GM12878 (cell line): ENCODE results near the gene C19orf73. TPM values are rescaled to one million over a fixed set of nuclear protein-coding genes. Genes with fewer than 3 reads are reported as not detected.
A peak's percentile ranks its signal among the peaks of the same experiment; 100 is the strongest.

Source experiments
- ATAC-seq: fragments of 200-7000 bp; cut with Tn5 transposase; 3 replicates; pipeline ENCODE4 v1.9.1; 2020; ENCODE audit warnings: mild to moderate bottlenecking, moderate library complexity
- Bru-seq: library from RNA; stranded (reverse); fragments of 400-500 nt; gene quantifications from one replicate; lab custom pipeline; 2021; lab: Mats Ljungman, UMichigan
- BruChase-seq, 2 experiments: library from RNA; stranded (reverse); fragments of 400-500 nt; gene quantifications; one replicate each; lab custom pipeline; 2021; lab: Mats Ljungman, UMichigan
- BruUV-seq: library from RNA; stranded (reverse); fragments of 400-500 nt; replicated peaks from 2 replicates; lab custom pipeline; 2021; lab: Mats Ljungman, UMichigan
- CTCF ChIA-PET: fragments of 300-600 bp; sonication (Branson Sonifier 250); formaldehyde crosslinking; extraction: SDS; loops from one replicate; lab custom pipeline; 2021; ENCODE audit warnings: inconsistent platforms; lab: Yijun Ruan, JAX
- POLR2A ChIA-PET: fragments of 350-600 bp; formaldehyde crosslinking; extraction: SDS; loops from one replicate; lab custom pipeline; 2021; ENCODE audit warnings: inconsistent platforms; lab: Charles Lee
- RAD21 ChIA-PET: fragments of 300-600 bp; sonication (Branson Sonifier 250); formaldehyde crosslinking; loops from one replicate; lab custom pipeline; 2023; ENCODE audit warnings: antibody characterized with exemption; ENCODE audit not compliant: unreplicated experiment; lab: Charles Lee
- SMC1A ChIA-PET: fragments of 300-600 bp; sonication (Branson Sonifier 250); formaldehyde crosslinking; loops from one replicate; lab custom pipeline; 2023; ENCODE audit not compliant: unreplicated experiment, uncharacterized antibody; lab: Charles Lee
- DNase-seq: peaks from one replicate; pipeline ENCODE4 v3.0.0-alpha.2; 2011; ENCODE audit warnings: low read depth, low spot score
- FAIRE-seq: peaks from 3 replicates; lab custom pipeline; 2011; peaks lifted over from hg19 to GRCh38; lab: Jason Lieb, UNC
- H2AFZ ChIP-seq: 2 replicates; pipeline ENCODE4 v1.6.0; 2011; ENCODE audit warnings: low read depth, low read length, control low read depth; ENCODE audit not compliant: control insufficient read depth
- H3K27ac ChIP-seq: 2 replicates; pipeline ENCODE4 v1.5.1; 2011; ENCODE audit warnings: control low read depth; ENCODE audit not compliant: control insufficient read depth, insufficient read depth
- H3K27me3 ChIP-seq, 2 experiments: replicated peaks in 1 of 2; 2 replicates each; pipeline versions ENCODE4 v1.6.0 to v1.6.1; 2011; ENCODE audit warnings: low read length in 1 of 2; ENCODE audit not compliant: control insufficient read depth in 2 of 2, insufficient read depth in 2 of 2
- H3K36me3 ChIP-seq, 2 experiments: 2 replicates each; pipeline ENCODE4 v1.5.1; 2011; ENCODE audit warnings: low read length in 1 of 2; ENCODE audit not compliant: control insufficient read depth in 2 of 2, insufficient read depth in 2 of 2
- H3K4me1 ChIP-seq: 2 replicates; pipeline ENCODE4 v1.6.1; 2011; ENCODE audit warnings: mild to moderate bottlenecking, low read length, moderate library complexity, mixed read lengths; ENCODE audit not compliant: control insufficient read depth, insufficient read depth
- H3K4me2 ChIP-seq: 2 replicates; pipeline ENCODE4 v1.6.0; 2011; ENCODE audit warnings: control low read depth; ENCODE audit not compliant: control insufficient read depth, insufficient read depth
- H3K4me3 ChIP-seq: fragments of 200-600 bp; sonication (generic); 2 replicates; pipeline ENCODE4 v1.5.1; 2016
- H3K79me2 ChIP-seq: 2 replicates; pipeline ENCODE4 v1.6.0; 2011; ENCODE audit warnings: low read length; ENCODE audit not compliant: control insufficient read depth, insufficient read depth
- H3K9ac ChIP-seq: 2 replicates; pipeline ENCODE4 v1.8.0; 2011; ENCODE audit warnings: low read length, control low read depth, mixed read lengths; ENCODE audit not compliant: control insufficient read depth, insufficient read depth
- H3K9me3 ChIP-seq: replicated peaks from 3 replicates; pipeline ENCODE4 v1.5.1; 2011; ENCODE audit warnings: mild to moderate bottlenecking, low read length; ENCODE audit not compliant: control insufficient read depth, insufficient read depth
- H4K20me1 ChIP-seq: 2 replicates; pipeline ENCODE4 v1.6.0; 2011; ENCODE audit not compliant: control insufficient read depth, insufficient read depth
- BCL11A ChIP-seq: IDR thresholded peaks from 2 replicates; pipeline ENCODE4 v1.6.1; 2011; ENCODE audit warnings: low read depth, low read length
- FOXK2 ChIP-seq: fragments of 450-650 bp; IDR thresholded peaks from 2 replicates; pipeline ENCODE4 v1.6.1; 2017; ENCODE audit warnings: mild to moderate bottlenecking, moderate library complexity
- GATAD2B ChIP-seq: fragments of 450-650 bp; conservative IDR thresholded peaks from 2 replicates; pipeline ENCODE4 v1.6.1; 2017; ENCODE audit warnings: low read depth, mild to moderate bottlenecking, moderate library complexity
- JUND ChIP-seq: IDR thresholded peaks from 2 replicates; pipeline ENCODE4 v1.6.1; 2012; ENCODE audit warnings: low read depth, mild to moderate bottlenecking, low read length, improper control_type of control experiment, moderate library complexity
- KAT2A ChIP-seq: conservative IDR thresholded peaks from 2 replicates; pipeline ENCODE4 v1.6.1; 2011; ENCODE audit warnings: low read depth, low read length; ENCODE audit not compliant: control insufficient read depth
- SMAD5 ChIP-seq: IDR thresholded peaks from 2 replicates; pipeline ENCODE4 v1.6.1; 2016; ENCODE audit warnings: antibody characterized with exemption, low read depth
- SP1 ChIP-seq: IDR thresholded peaks from one replicate; pipeline ENCODE4 v1.6.1; 2011; ENCODE audit warnings: low read depth, low read length
- TCF3 ChIP-seq: IDR thresholded peaks from 2 replicates; pipeline ENCODE4 v1.6.1; 2012; ENCODE audit warnings: low read depth, mild to moderate bottlenecking, low read length, borderline replicate concordance; ENCODE audit not compliant: insufficient read depth
- USF1 ChIP-seq: IDR thresholded peaks from 2 replicates; pipeline ENCODE4 v1.6.1; 2011; ENCODE audit warnings: borderline replicate concordance, low read depth, mild to moderate bottlenecking, moderate library complexity, mixed read lengths, low read length; ENCODE audit not compliant: insufficient read depth; ENCODE audit errors: extremely low read length
- ZNF24 ChIP-seq: fragments of 450-650 bp; IDR thresholded peaks from 2 replicates; pipeline ENCODE4 v1.6.1; 2017; ENCODE audit warnings: antibody characterized with exemption, mild to moderate bottlenecking
- WGBS: methylation state at CpG from one replicate; pipeline ENCODE4 v1.1.6; 2016; ENCODE audit warnings: low lambda C conversion rate; ENCODE audit not compliant: insufficient replicate concordance, insufficient coverage; ENCODE audit errors: missing lambda C conversion rate; 5-methylcytosine and 5-hydroxymethylcytosine counted together
- in situ Hi-C: fragments of 300-500 bp; cut with MboI; formaldehyde crosslinking; loops from 9 replicates; pipeline ENCODE4 v1.14.3; 2018; ENCODE audit warnings: mixed read lengths
- intact Hi-C: fragments of 100-400 bp; cut with micrococcal nuclease; formaldehyde crosslinking; loops from one replicate; pipeline ENCODE4 v1.14.2; 2022; ENCODE audit not compliant: unreplicated experiment
- long read RNA-seq, 2 experiments: library from polyadenylated mRNA; unstranded; transcript quantifications; one replicate each; pipeline ENCODE4 v2.0.0, GENCODE V29; 2019 to 2020
- polyA minus RNA-seq, 3 experiments: library from RNA; depleted of rRNA, polyadenylated mRNA; stranded (reverse); fragments of >200 nt; gene quantifications; 2 replicates each; pipeline ENCODE4 v1.2.3, GENCODE V29; 2011
- polyA plus RNA-seq, 11 experiments: library from polyadenylated mRNA; depleted of rRNA in 4 of 11; unstranded in 6 of 11; stranded (reverse) in 5 of 11; fragments of >200 nt; fragmentation: Nextera tagmentation in 4 of 11; fragmentation: Illumina TruSeq in 1 of 11; extraction: Ambion mirVana in 4 of 11; extraction: Trizol in 1 of 11; gene quantifications; 1 replicate in 1 of 11; 2 replicates in 10 of 11; pipeline versions ENCODE4 v1.2.1 to v1.2.3, GENCODE V29; 2011 to 2016; ENCODE audit warnings: inconsistent platforms in 2 of 11, missing spikeins in 2 of 11, low read depth in 1 of 11
- total RNA-seq, 4 experiments: library from RNA; depleted of rRNA in 3 of 4; stranded (reverse); fragments of >200 nt in 3 of 4; fragmentation: Illumina TruSeq in 1 of 4; extraction: Trizol in 1 of 4; gene quantifications; 2 replicates each; pipeline versions ENCODE4 v1.2.1 to v1.2.3, GENCODE V29; 2013 to 2021
- TF ChIP-seq, protein P1 (sequence below): IDR thresholded peaks from 2 replicates; pipeline ENCODE4 v1.6.1; 2011; ENCODE audit warnings: mild to moderate bottlenecking, low read depth, low read length, moderate library complexity; ENCODE audit not compliant: insufficient replicate concordance
- TF ChIP-seq, protein P2 (sequence below): fragments of 450-650 bp; IDR thresholded peaks from 2 replicates; pipeline ENCODE4 v1.6.1; 2016; ENCODE audit warnings: mild to moderate bottlenecking

The C19orf73 gene, protein sequence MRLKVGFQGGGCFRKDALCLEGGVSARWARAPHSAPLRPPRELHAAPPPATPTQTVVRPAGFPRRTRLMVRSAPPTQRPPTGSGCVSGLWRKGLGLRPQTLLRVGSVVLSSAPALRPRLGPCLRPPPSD
- 0.69 and 1.2 TPM in 2 replicates for total RNA-seq (2013; cell fraction: nucleolus; rRNA removed)
- total RNA-seq (2014; rRNA removed) (0.98 and 1.2 TPM in 2 replicates), total RNA-seq (2014; rRNA removed; fragmentation: Illumina TruSeq; extraction: Trizol) (0.49 and 0.60 TPM in 2 replicates), total RNA-seq (2021) (0.74 and 0.90 TPM in 2 replicates), polyA plus RNA-seq (2011; rRNA removed) (0.29 and 0.54 TPM in 2 replicates), polyA plus RNA-seq (2014; fragmentation: Illumina TruSeq; extraction: Trizol) (0.65 TPM in 1 of 2 replicates, not detected in the other), polyA plus RNA-seq (2014; fragmentation: Nextera tagmentation; extraction: Ambion mirVana) (under 1 TPM; 0.20 to 0.69 TPM), polyA plus RNA-seq (2014; rRNA removed) (1.0 and 2.1 TPM in 2 replicates), polyA plus RNA-seq (2016; fragmentation: Nextera tagmentation; extraction: Ambion mirVana) (1 to 10 TPM; 1.6 to 2.0 TPM), polyA minus RNA-seq (2011; rRNA and poly(A)+ RNA removed) (0.66 and 3.6 TPM in 2 replicates), Bru-seq, nascent RNA (percentile 38 among the genes with signal in this experiment), BruChase-seq, experiment 1, labeled RNA remaining after a 6-hour chase (percentile 34 among the genes with signal in this experiment), BruChase-seq, experiment 2, labeled RNA remaining after a 2-hour chase (percentile 20 among the genes with signal in this experiment)
- polyA plus RNA-seq (2011; ENCODE audit: low read depth), result not detected
- 1.4 and 2.0 TPM in 2 replicates for polyA plus RNA-seq (2011; cell fraction: cytosol; rRNA removed)
- 2.3 and 3.4 TPM in 2 replicates for polyA plus RNA-seq (2011; cell fraction: nucleus; rRNA removed)
- polyA plus RNA-seq (2012), result 0.51 and 0.55 TPM in 2 replicates
- not detected in 2 replicates for polyA minus RNA-seq (2011; cell fraction: cytosol; rRNA and poly(A)+ RNA removed)
- polyA minus RNA-seq (2011; cell fraction: nucleus; rRNA and poly(A)+ RNA removed), result 2.7 and 4.1 TPM in 2 replicates
- long read RNA-seq, experiment 1, partial matches to known transcripts, result 0 of 1 reads
- long read RNA-seq, experiment 1, other reads (novel, unspliced or antisense), result 0 of 1 reads
- long read RNA-seq, experiment 2, partial matches to known transcripts, result 0 of 2 reads
- long read RNA-seq, experiment 2, other reads (novel, unspliced or antisense), result 1 of 2 reads

GRCh38 chr19:49118565-49119410 lies at the start of gene C19orf73:
Gene C19orf73 (minus strand): TSS chr19:49119143. CDS start chr19:49119022, 121 bp downstream.
- in situ Hi-C loops, result no loop called here
- Histone ChIP-seq H3K4me1 (peaks cover 9% of the 10 kb centered on the region), H3K9ac (peak within 1 kb of the TSS; percentile 76), H3K4me2 (peak within 1 kb of the TSS; percentile 75), H4K20me1 (no peaks in the 10 kb centered on the region), H3K36me3 (no peaks in the 10 kb centered on the region), H2AFZ (peak within 1 kb of the TSS; percentile 96), H3K27me3 (peaks cover 7 to 8% of the 10 kb centered on the region in 2 experiments), H3K27ac (peak within 1 kb of the TSS; percentile 73), H3K4me3 (peak within 1 kb of the TSS; percentile 60; the same call in 1 of the 2 replicates), H3K9me3 (no peaks in the 10 kb centered on the region), H3K79me2 (no peaks in the 10 kb centered on the region)
- ChIA-PET CTCF (interaction anchor here (0.9 to 2.8 kb wide), 2 partner anchors 13 to 27 kb away, joined by 3 to 11 read pairs; no protein-coding TSS in a partner anchor), RAD21 (no interaction called here), SMC1A (no interaction called here), POLR2A (interaction anchor here (1.6 kb wide), 1 partner anchor 9 kb away, joined by 4 read pairs; no protein-coding TSS in a partner anchor)
- intact Hi-C loops, result no loop called here
- FAIRE-seq (peak; percentile 98), DNase-seq (peak; percentile 69), ATAC-seq (peak; percentile 91)
- TSS peak; percentile 81 for BruUV-seq
- WGBS, result 1% methylated on average over 81 of the region's 85 CpGs
- TF ChIP-seq ZNF24 (no peak), TCF3 (0 out of 2 replicates have a peak, but pooled peaks have one; percentile 6), GATAD2B (peak; percentile 99), USF1 (no peak), JUND (peak; percentile 96), BCL11A (no peak), SMAD5 (no peak; the same call in 1 of the 2 replicates), SP1 (peak; percentile 61), KAT2A (no peak), FOXK2 (peak; percentile 97)
- TF ChIP-seq, protein P1, sequence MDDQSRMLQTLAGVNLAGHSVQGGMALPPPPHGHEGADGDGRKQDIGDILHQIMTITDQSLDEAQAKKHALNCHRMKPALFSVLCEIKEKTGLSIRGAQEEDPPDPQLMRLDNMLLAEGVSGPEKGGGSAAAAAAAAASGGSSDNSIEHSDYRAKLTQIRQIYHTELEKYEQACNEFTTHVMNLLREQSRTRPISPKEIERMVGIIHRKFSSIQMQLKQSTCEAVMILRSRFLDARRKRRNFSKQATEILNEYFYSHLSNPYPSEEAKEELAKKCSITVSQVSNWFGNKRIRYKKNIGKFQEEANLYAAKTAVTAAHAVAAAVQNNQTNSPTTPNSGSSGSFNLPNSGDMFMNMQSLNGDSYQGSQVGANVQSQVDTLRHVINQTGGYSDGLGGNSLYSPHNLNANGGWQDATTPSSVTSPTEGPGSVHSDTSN, result peak; percentile 93
- TF ChIP-seq, protein P2, sequence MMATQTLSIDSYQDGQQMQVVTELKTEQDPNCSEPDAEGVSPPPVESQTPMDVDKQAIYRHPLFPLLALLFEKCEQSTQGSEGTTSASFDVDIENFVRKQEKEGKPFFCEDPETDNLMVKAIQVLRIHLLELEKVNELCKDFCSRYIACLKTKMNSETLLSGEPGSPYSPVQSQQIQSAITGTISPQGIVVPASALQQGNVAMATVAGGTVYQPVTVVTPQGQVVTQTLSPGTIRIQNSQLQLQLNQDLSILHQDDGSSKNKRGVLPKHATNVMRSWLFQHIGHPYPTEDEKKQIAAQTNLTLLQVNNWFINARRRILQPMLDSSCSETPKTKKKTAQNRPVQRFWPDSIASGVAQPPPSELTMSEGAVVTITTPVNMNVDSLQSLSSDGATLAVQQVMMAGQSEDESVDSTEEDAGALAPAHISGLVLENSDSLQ, result peak; percentile 97
